M059J (cell line): ENCODE data around the gene AOPEP. TPM values are rescaled to one million over a fixed set of nuclear protein-coding genes. Genes with fewer than 3 reads are reported as not detected.

Source experiments
- DNase-seq: peaks from one replicate; pipeline ENCODE4 v3.0.0-alpha.2; 2012; ENCODE audit warnings: low read depth
- total RNA-seq: library from RNA; depleted of rRNA; stranded (reverse); fragments of >200 nt; shearing (Covaris generic); gene quantifications from 2 replicates; pipeline ENCODE4 v1.2.3, GENCODE V29; 2014

AOPEP gene
- total RNA-seq, 1 experiment from 2014 or later: 120 TPM

- peak; percentile 87 for DNase-seq
Measured at GRCh38 chr9:94869415-94869843, 142.9 kb downstream of the AOPEP start.

- DNase-seq: no peak
Measured at GRCh38 chr9:94870465-94870792, 143.9 kb downstream of the AOPEP start.

- peak; percentile 96 for DNase-seq
Measured at GRCh38 chr9:94870793-94871558, 144.5 kb downstream of the AOPEP start.

DNA sequence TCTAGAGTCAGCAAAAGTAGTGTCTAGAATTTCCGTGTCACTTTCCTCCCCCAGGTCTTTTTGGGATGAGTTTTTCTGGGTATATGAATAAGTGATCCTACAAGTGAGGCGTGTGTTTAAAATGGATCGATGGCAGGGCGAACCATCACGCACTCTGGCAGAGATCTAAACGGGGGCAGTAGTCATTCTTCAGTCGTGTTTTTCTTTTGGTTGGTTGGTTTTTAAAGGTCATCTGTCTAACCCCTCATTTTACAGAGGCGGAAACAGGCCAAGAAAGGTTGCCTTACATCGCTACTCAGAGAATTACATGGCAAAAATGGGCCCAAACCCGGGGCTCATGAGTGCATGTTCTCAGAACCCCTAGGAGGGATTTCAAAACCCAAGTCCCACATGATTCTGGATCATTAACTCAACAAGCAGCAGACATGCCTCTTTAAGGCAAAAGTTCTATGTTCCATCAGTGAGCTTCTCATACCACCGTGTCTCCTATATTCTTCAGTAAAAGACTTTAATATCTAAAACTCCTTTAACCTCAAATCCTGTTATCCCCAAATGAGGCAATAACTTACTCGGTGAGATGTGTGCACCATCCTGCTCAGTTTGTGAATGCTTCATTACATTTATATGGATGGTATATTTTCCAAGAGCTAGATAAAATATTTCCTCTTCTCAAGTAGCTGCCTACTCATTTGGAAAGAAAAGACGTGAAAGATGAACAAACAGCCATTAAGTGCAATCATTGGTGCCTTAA is 145.8 kb downstream of the AOPEP start:
- no peak for DNase-seq

DNA sequence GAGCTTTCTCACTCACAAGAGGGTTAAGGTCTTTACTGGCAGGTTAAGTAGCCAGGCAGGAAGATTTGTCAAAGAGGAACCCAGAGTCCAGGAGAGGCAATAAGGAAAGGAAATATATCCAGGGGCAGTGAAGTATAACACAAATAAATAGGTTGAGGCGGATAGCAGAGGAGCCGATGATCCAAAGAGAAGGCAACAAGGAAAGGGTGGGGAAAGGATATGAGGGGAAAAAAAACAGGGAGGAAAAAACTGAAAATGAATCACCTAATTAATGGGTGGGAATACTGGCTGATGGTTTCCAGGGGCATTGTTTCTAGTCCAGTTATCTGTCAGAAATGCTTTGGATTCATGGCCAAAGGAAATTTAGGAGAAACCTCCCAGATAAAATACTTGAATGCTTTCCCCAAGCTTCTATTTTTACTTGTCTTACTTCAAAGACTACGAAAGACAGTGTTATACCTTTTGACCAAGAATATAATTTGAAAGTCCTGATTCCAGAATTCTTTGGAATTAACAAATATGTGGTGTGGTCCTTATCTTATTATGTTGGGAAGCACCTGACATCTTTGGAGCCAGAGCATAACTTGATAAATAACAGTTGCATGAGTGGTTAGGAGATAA is 146.5 kb downstream of the AOPEP start:
- peak; percentile 64 for DNase-seq

DNA sequence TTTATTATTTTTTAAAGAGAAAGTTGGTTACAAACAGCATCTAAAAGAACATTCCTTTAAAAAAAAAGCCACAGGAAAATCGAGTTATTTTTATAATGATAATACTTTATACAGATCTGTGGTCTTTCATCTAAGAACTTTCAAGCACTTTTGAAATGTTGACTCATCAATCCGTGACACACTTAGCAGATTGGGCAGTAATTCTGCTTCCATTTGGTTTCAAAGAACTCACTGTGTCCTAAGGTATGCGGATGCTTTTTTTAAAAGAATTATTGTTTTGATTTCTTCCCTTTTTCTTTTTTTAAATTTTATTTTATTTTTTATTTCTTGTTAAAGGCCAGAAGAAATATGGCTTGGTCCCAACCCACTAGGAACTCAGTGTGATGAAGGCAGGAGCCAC is 147.8 kb downstream of the AOPEP start:
- DNase-seq: peak; percentile 87

DNA sequence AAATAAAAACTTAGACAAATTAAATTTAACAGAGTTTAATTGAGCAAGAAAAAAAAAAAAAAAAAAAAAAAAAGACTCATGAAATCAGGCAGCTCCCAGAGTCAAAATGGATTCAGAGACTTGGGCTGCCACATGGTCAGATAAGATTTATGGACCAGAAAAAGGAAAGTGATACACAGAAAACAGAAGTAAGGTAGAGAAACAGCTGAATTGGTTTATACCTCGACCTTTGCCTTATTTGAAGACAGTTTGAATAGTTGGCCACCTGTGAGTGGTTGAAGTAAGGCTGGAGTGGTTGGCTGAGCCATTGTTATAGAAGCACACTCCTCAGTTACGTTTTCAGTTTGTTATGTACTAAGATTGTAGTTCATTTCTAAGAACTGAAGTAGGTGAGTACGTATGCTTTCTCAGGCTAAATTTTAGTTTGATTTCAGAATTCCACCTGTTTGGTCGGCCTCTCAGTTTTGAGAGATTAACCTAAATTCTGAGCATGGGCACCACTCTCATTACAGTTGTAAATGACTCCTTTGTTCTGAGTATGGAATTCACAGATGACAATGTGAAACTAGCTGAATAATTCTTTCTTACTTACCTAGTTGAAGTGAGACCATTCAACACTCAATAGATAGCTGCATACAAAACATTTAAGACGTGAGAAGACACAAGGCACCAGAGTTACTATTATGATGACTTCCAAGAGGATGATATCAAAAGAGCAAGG is 149.0 kb downstream of the AOPEP start:
- no peak for DNase-seq

DNA sequence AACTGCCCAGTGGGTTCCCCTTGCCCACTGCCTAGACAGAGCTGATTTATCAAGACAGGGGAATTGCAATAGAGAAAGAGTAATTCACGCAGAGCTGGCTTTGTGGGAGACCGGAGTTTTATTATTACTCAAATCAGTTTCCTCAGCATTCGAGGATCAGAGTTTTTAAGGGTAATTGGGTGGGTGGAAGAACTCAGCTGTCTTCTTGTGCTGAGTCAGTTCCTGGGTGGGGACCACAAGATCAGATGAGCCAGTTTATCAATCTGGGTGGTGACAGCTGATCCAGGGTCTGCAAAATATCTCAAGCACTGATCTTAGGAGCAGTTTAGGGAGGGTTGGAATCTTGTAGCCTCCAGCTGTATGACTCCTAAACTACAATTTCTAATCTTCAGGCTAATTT is 152.3 kb downstream of the AOPEP start:
- peak; percentile 46 for DNase-seq

GRCh38 chr9:94879230-94879629 is 152.7 kb downstream of the AOPEP start:
- DNase-seq: no peak

DNA sequence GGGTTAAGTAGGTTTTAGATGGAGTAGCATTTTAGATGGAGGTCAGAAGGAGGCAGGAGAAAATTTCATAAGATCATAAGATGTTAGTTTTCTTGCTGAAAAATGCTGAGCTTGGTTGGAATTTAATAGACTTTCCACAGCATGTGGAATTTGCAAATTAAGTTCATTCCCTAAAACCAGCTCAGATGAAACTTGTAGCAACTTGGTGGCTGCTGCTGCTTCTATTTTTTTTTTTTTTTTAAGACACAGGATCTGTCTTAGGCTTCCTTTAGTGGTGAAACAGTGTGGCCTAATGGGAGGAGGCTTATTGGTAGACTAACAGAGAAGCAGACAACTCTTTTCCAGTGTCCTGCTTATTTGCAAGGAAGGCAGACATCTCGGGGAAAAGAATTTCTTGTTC is 154.5 kb downstream of the AOPEP start:
- no peak for DNase-seq

- no peak for DNase-seq
Measured at GRCh38 chr9:94881454-94881853, 155.0 kb downstream of the AOPEP start.

DNA sequence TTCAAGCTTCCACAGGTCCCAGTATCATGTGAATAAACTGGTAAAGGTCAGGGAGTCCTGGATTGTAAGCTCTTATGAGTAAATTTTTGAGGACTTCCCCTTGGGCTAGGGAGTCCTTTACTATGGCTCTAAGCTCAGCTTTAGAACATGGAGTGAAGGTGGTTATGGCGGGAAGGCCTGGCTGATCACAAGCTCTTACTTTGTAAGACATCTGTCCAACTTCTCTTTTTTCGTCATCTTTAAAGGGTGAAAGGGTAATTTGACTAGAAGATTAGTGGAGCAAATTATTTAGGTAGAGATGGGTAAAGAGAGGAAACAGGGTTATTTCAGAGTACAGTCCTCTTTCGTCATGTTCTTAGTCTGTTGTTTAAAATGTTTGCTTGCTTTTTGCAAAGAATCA is 155.4 kb downstream of the AOPEP start:
- DNase-seq: no peak

DNA sequence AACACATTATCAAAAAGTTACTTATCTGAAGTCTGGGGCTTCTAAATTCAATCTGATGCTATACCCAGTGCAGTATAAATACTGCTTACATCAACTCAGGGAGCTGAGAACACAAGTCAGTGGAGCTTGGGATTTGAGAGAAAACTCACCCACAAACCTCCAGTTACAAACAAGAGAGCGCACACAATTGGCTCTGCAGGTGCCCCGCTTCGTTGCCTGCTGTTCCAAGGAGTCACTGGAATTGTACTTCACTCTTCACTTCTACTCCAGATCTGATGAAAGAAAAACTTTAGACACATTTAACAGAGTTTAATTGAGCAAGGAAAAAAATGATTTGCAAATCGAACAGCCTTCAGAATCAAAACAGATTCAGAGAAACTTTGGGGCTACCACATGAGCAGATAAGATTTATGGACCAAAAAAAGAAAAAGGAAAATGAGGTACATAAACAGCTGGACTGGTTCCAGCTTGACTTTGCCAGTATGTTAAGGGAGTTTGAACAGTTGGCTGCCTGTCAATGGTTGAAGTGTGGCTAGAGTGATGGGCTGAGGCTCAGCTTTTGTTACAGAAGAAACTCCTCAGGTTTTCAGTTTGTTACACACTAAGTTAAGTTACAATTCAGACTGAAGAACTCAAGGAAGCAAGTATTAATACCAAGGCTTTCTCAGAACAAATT is 156.6 kb downstream of the AOPEP start:
- peak; percentile 43 for DNase-seq

- DNase-seq: no peak
Measured at GRCh38 chr9:94885854-94886447, 159.5 kb downstream of the AOPEP start.

DNA sequence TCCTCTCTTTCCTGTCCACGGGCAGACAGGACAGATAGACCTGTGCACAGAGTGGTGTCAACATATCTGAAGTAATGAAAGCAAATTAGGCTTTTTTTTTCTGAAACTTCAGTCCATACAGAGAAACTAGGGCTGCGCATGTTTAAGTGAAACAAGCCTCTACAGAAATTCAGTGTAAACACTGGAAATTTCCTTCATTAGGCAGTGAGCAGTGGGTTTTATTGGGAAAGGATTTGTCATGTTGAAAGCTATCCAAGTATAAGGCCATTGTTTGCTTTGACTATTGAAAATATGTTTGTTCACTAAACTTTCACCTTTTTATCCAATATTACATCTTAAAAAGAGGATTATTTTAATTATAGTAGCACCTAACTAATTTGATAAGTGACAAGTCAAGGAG is 161.2 kb downstream of the AOPEP start:
- DNase-seq: peak; percentile 56

- DNase-seq: no peak
Measured at GRCh38 chr9:94888775-94889174, 162.3 kb downstream of the AOPEP start.

DNA sequence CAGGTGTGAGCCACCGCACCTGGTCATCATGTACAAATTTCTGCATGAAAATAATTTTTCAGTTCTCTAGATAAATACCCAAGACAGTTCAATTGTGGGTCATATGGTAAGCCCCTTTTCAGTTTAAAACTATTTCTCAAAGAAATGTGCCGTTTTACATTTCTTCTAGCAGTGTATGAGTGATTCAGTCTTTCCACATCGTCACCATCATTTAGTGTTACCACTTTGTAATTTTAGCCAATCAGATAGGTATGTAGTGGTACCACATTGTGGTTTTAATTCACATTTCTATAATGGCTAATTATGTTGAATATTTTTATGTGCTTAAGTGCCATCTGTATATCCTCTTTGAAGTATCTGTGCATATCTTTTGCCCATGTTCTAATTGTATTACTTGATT is 163.1 kb downstream of the AOPEP start:
- DNase-seq: peak; percentile 54

- no peak for DNase-seq
Measured at GRCh38 chr9:94891183-94891582, 164.7 kb downstream of the AOPEP start.

DNA sequence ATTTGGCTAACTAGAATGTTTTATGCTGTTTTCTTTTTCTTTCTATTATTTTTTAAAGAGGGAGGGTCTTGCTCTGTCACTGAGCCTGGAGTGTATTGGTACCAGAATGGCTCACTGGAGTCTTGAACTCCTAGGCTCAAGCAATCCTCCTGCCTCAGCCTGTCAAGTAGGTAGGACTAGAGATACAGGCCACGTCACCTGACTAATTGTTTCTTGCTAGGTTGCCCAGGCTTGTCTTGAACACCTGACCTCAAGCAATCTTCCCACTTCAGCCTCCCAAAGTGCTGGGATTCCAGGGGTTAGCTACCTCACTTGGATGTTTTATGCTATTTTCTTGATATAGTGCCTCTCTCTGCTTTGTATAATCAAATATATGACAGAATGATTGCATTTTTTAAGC is 166.2 kb downstream of the AOPEP start:
- DNase-seq: no peak

GRCh38 chr9:94894094-94894699 is 167.7 kb downstream of the AOPEP start:
- DNase-seq: no peak

GRCh38 chr9:94895668-94896067 is 169.2 kb downstream of the AOPEP start:
- DNase-seq: no peak
